GM11168 (cell line): Measurements from ENCODE around the gene STIL.

Experiments used
- in situ Hi-C: fragments of 300-500 bp; cut with MboI; formaldehyde crosslinking; loops from one replicate; pipeline ENCODE4 v1.12.0; 2022; ENCODE audit warnings: low sequenced_read_pairs; ENCODE audit not compliant: unreplicated experiment

The STIL gene

DNA sequence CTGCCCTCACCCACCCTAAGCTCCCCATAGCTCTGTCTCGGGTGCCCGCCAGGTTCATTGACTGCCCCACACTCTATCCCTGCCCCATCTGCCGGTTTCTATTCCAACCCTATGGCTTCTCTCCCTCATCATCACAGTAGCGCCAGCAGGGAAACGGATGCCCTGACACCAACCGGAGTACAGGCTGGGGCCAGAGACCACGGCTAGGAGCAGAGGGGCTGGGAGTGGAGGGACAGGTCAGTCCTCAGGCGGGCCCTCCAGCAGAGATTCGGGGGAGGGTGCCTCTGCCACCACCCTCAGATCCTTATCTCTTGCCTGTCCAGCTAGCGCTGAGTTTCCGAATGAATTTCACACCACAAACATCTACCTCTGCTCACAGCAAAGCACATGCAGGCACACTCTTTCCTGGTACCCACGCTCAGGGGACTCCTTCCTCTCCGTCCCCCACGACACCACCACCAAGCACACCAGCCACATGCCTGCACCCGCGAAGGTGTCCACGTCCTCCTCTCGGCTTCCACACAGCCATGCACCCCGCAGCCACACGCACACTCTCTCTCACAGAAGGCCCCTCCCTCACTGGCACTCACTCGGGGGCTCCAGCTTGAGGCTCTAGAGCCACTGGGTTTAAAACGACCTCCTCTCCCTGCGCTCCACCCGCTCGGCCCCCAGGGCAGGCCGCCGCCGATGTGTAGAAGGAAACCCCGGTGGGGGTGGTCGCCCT lies 89.1 kb downstream of the STIL start:
- in situ Hi-C loops, result no loop called here

DNA sequence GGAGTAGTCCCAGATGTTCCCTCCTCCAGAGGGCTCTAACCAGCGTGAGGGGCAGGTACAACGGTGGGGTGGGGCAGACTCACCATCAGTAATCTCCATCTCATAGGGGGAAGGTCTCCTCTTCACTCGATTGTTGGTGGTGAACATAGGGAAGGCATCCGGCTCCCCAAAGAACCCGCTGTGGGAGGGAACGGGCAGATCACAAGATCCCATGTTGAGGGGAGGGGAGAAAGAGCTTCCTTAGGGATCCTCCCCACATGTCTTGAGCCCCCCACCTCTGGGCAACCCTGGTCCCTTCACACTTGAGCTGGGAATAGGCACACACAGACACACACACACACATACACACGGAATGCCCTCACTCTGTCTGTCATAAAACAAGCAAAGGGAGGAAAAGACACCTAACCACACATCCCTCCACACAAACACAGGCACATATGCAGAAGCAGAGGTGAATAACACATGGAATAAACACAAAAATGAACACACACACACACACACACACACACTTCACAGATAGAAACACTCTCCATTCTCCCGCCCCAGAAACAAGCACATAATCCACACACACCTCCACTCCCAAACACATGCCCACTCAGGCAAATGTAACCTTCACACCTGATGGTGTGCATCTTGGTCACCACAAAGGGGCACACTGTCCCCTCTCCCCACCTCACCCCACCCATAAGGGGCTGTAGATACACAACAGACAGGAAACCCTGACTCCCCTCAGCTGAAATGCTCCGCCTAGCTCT lies 89.8 kb downstream of the STIL start:
- in situ Hi-C loops, result no loop called here

DNA sequence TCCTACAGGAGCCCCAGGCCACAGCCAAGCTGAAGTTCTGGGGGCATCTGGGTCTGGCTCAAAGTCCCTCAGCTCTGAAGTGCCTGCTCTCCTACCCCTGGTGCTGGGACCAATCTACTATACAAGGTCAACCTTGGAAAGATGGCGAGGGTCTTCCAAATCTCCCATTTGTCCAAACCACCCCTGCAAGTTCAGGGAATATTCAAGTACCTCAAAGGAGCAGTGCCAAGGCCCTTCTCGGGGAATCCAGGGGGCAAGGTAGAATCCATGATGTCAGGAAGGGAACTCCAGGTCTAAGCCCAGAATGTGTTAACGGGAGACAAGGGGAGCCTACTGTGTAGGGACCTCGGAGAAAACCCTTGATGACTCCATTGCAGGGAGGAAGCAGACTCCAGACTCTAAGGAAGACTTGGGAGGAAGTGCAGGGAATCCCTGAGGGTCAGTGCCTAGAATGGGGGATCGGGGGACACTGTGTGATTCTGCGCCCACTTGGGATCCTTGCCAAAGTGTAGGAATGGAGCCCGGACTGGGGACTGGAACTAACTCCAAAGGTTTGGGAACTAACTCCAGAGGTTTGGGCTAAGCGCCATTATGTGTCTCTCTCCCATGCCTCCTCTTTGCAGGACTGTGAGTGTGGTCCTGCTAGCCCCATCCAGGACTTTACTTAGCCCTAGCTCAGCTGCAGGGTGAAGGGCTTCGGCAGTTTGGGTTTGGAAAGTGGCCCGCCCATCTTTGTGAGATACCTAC lies 90.6 kb downstream of the STIL start:
- in situ Hi-C loops, result no loop called here

DNA sequence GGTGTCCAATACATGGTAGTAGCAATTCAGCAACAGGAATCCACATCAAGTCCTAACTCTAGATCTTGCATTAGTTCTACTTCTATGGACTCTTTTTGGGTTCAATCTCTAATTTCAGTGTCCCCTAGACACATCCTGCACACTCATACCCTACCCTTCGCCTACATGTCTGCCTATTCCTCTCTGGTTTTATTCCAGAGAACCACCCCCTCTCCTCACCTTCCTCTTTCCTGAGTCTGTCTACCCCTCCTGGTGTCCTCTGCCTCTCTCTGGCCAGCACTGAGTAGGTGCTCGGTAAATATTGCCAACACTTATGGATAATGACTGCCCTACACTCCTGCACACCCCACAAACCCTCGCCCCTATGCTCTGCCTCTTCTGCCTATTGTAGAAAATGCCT lies 91.5 kb downstream of the STIL start:
- in situ Hi-C loops, result no loop called here

- in situ Hi-C loops, result no loop called here
Measured at GRCh38 chr1:47219590-47220220, 94.2 kb downstream of the STIL start.

GRCh38 chr1:47219001-47219400 lies 94.9 kb downstream of the STIL start:
- in situ Hi-C loops, result no loop called here

DNA sequence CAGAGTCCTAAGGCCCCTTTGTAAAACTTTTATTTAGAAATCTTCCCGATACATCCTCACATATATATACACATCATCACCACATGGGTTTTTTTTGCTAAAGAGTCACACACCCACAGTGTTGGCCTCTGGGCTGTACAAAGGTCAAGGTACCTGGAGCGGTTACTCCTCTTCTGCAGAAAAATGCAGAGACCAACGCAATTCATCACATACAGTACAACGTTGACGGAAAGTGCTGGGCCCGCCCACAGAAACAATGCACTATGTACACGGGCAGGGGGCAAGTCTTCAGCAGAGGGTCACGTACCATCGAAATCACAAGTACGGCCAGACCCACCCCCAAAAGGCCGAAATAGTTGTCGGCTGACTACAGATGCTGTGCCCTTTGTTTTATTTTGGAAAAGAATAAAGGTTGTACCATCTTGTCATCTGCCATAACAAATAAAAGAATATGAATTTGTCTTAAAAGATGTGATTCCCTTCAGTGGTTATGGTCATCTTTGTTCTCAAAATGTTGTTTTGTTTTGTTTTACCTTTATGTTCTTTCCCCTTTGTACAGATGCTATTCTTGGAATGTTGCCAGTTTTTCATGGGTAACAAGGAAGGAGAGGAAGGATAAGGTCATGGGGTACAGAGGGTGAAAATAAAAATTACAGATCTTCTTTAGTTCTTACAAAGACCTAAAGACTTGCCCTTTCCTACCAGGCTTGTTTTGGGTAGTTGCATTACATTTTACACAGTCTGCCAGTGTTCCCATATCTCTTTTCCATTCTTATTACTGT lies 97.5 kb downstream of the STIL start:
- in situ Hi-C loops, result no loop called here

DNA sequence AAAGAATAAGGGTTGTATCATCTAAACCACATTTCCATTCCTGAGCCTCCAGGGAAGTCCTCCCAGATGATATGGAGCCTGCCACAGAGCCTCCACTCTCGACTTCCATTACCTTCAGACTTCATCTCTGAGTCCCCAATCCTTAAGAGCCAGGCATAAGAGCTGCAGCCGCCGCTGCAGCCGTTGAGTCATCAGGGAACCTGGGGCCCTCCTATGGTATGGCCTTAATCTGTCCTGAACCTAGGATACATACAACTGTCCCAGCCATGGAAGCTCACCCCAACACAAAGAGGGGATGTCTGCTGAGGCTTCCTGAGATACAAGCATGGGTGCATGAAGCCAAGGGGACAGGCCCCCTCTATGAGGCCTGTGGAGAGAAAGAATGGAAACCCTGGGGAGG lies 98.2 kb downstream of the STIL start:
- in situ Hi-C loops, result no loop called here

DNA sequence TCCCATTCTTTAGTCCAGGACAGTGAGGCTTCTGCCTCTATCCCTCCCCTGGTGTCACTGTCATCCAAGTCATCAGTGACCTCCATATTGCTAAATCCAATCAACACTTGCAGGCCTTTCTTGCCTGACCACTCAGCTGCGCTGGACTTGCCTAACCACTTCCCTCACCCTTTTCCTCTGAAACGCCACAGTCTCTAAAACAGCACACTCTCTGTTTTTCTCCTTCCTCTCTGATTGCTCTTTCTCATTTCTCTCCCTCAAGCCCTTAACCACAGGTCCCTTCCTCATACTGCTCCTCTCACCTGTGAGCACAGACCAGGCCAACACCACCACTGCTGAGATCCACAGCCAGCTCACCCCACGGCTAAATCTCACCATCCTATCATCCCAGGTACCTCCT lies 99.4 kb downstream of the STIL start:
- in situ Hi-C loops, result no loop called here

DNA sequence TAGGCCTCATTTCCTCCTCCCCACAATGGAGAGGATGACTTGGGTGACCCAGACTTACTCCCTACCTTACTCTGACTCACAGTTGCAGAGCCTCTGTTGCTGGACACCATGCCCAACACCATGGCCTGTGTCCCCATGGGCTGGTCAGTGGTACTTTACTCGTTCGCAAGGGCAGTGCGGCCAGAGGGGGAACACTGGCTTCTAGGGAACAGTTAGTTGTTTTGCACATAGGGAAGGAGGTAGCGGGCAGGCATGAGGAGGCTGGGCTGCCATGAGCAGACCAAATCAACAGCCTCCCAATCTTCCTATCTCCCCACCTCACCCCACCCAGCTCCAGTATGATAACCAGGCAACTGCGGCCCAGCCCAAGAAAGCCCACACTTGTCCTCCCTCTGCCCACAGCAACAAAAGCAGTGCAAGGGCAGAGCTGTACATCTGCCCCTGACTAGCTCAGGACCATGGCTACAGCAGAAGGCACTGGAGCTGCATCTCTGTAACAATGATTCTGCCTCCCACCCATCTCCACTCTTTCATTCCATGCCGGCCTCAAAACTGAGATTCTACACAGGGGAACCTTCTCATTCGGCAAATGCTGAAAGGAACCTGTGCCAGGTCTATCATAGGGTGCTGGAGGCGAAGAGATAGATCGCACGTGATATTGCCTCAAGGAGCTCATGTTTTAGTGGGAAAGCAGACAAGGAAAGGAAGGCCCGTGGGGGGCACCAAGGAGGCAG lies 100.5 kb downstream of the STIL start:
- in situ Hi-C loops, result no loop called here

DNA sequence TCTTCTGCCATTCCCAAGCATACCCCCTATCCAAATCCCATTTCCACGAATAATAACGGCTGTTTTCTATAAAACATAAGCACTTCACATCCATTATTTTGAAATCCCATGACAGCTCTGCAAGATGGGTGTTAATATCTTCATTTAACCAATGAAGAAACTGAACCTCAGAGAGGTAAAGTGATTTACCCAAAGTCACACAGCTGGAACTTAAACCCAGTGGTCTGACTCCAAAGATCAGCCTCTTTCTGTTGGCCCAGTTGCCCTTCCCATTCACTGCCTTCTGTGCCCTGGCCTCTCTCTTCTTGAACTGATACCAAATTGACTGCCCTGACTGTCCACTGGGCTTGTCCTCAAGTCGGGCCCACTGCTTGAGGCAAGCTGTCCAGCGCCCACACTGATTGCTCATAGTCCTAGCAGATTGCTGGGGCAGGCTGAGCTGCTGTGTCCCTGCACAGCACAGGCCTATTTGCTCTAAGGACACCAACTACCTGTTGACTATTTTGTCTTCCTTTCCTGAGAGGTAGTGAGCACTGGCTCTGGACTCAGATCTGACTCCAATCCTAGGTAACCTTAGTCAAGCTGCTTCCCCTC lies 101.2 kb downstream of the STIL start:
- in situ Hi-C loops, result no loop called here

DNA sequence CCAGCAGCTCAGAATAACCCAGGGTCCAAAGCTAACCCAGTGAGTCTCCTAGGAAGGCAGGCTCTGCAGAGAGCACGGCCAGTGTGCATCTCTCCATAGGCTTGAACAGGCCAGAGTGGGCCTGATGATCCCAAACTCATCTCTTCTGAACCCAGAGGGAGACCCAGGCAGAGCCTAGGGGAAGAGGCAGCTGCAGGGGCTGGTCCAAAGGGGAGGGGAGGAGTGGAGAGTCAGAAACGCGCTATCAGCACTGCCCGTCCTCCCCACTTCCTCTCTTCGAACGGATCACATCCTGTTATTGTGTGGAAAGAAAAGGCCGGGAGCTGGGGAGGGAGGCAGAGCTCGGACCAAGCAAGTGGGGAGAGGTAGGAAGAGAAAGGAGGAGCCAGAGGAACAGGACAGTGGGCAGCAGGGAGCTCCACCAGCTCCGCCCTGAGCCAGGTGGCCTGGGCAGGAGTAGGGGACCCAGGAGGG lies 102.1 kb downstream of the STIL start:
- in situ Hi-C loops, result no loop called here

GRCh38 chr1:47210666-47211065 lies 103.3 kb downstream of the STIL start:
- in situ Hi-C loops, result no loop called here

DNA sequence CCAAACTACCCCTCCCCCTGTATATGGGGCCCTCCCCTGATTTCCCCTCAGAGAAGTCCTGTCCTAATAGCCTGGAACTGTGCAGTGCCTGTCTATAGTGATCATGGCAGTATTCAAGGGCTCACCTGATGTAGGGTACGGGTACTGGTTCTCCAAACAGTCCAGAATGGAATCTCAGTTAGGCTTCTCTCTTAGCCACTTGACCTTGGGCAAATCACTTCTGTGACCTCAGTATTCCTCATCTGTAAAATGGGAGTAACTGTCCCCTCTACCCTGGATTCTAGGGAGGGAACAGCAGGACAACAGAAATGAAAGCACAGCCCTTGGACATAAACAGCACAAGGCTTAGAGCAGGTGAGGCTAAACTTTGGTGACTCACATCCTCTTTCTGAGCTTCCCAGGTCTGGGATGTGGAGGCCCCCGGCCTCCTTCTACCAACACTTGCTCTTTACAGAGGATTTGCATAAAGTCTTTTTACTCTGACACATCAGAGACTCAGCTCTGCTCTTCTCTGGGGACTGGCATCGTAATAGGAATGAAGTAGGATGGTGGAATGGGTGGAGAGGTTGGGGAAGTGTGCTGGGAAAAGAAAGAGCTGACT lies 104.1 kb downstream of the STIL start:
- in situ Hi-C loops, result no loop called here

GRCh38 chr1:47209091-47209490 lies 104.9 kb downstream of the STIL start:
- in situ Hi-C loops, result no loop called here

- in situ Hi-C loops, result no loop called here
Measured at GRCh38 chr1:47208374-47208850, 105.5 kb downstream of the STIL start.

DNA sequence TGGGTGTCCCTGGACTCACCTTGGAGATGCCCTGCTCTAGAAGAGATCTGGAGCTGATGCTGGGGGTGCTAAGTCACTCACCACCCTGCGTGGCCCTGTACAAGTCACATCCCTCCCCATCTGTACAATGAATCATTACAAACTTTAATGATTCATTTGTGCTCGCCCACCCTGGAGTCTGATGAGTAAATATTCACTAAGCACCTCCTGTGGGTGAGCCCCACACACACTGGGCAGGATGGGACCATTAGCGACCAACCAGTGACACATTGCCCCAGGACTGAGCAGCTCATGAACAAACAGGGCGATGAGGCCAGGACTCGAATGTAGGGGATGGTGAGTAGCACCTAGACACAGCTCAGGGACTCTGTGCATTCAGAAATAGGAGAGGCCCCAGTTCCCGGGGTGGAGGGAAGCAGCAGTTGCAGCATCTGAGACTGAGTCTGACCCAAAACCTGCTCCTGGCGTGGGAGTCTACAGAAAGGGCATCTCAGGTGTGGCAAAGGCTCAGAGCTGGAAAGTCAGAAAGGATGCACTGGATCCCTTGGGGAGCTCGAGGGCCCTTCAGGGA lies 106.1 kb downstream of the STIL start:
- in situ Hi-C loops, result no loop called here

- in situ Hi-C loops, result no loop called here
Measured at GRCh38 chr1:47205918-47206317, 108.0 kb downstream of the STIL start.
